ENCODE data around the gene TNK2. TPM values are rescaled to one million over a fixed set of nuclear protein-coding genes. Genes with fewer than 3 reads are reported as not detected.

The TNK2 gene
- total and polyA plus RNA-seq, 2 of the 13 experiments (the other 11 are each of a cell fraction or from before 2014, with no cell fraction given) = 4.6 to 5.8 TPM

- no peak for TF ChIP-seq ZNF207 (IDR thresholded peaks at IDR 0.05; ENCODE audit: borderline replicate concordance)
- TF ChIP-seq, protein P1, sequence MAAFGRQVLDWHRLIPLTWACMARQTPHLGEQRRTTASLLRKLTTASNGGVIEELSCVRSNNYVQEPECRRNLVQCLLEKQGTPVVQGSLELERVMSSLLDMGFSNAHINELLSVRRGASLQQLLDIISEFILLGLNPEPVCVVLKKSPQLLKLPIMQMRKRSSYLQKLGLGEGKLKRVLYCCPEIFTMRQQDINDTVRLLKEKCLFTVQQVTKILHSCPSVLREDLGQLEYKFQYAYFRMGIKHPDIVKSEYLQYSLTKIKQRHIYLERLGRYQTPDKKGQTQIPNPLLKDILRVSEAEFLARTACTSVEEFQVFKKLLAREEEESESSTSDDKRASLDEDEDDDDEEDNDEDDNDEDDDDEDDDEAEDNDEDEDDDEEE (CRISPR knock-in tag; IDR thresholded peaks at IDR 0.05) = no peak
- no peak for TF ChIP-seq NFYB (CRISPR knock-in tag; IDR thresholded peaks at IDR 0.05)
- TF ChIP-seq ZNF263 (CRISPR knock-in tag; IDR thresholded peaks at IDR 0.05) = peak; percentile 73
- TF ChIP-seq, protein P2, sequence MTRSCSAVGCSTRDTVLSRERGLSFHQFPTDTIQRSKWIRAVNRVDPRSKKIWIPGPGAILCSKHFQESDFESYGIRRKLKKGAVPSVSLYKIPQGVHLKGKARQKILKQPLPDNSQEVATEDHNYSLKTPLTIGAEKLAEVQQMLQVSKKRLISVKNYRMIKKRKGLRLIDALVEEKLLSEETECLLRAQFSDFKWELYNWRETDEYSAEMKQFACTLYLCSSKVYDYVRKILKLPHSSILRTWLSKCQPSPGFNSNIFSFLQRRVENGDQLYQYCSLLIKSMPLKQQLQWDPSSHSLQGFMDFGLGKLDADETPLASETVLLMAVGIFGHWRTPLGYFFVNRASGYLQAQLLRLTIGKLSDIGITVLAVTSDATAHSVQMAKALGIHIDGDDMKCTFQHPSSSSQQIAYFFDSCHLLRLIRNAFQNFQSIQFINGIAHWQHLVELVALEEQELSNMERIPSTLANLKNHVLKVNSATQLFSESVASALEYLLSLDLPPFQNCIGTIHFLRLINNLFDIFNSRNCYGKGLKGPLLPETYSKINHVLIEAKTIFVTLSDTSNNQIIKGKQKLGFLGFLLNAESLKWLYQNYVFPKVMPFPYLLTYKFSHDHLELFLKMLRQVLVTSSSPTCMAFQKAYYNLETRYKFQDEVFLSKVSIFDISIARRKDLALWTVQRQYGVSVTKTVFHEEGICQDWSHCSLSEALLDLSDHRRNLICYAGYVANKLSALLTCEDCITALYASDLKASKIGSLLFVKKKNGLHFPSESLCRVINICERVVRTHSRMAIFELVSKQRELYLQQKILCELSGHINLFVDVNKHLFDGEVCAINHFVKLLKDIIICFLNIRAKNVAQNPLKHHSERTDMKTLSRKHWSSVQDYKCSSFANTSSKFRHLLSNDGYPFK (CRISPR knock-in tag; IDR thresholded peaks at IDR 0.05; ENCODE audit: borderline replicate concordance) = no peak
- no peak for TF ChIP-seq HNRNPK (IDR thresholded peaks at IDR 0.05; ENCODE audit: low read depth, low read length, poor library complexity, severe bottlenecking)
- TF ChIP-seq, protein P3, sequence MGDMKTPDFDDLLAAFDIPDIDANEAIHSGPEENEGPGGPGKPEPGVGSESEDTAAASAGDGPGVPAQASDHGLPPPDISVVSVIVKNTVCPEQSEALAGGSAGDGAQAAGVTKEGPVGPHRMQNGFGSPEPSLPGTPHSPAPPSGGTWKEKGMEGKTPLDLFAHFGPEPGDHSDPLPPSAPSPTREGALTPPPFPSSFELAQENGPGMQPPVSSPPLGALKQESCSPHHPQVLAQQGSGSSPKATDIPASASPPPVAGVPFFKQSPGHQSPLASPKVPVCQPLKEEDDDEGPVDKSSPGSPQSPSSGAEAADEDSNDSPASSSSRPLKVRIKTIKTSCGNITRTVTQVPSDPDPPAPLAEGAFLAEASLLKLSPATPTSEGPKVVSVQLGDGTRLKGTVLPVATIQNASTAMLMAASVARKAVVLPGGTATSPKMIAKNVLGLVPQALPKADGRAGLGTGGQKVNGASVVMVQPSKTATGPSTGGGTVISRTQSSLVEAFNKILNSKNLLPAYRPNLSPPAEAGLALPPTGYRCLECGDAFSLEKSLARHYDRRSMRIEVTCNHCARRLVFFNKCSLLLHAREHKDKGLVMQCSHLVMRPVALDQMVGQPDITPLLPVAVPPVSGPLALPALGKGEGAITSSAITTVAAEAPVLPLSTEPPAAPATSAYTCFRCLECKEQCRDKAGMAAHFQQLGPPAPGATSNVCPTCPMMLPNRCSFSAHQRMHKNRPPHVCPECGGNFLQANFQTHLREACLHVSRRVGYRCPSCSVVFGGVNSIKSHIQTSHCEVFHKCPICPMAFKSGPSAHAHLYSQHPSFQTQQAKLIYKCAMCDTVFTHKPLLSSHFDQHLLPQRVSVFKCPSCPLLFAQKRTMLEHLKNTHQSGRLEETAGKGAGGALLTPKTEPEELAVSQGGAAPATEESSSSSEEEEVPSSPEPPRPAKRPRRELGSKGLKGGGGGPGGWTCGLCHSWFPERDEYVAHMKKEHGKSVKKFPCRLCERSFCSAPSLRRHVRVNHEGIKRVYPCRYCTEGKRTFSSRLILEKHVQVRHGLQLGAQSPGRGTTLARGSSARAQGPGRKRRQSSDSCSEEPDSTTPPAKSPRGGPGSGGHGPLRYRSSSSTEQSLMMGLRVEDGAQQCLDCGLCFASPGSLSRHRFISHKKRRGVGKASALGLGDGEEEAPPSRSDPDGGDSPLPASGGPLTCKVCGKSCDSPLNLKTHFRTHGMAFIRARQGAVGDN (CRISPR knock-in tag; IDR thresholded peaks at IDR 0.05) = peak; percentile 22; the same call in 1 of the 2 replicates
- TF ChIP-seq EZH2 (conservative IDR thresholded peaks at IDR 0.05; ENCODE audit: low read depth, low read length) = 0 out of 2 replicates have a peak, but pooled peaks have one; percentile 33
Observed at GRCh38 chr3:195839260-195840010, 68.9 kb downstream of the TNK2 start (continued).
